ENCODE data around the gene RBBP8NL.
"Not testable (repeated sequence)": the region's sequence is repeated elsewhere in the genome, so short reads cannot be mapped to it uniquely, and the experiment has no call there.

The RBBP8NL gene

DNA sequence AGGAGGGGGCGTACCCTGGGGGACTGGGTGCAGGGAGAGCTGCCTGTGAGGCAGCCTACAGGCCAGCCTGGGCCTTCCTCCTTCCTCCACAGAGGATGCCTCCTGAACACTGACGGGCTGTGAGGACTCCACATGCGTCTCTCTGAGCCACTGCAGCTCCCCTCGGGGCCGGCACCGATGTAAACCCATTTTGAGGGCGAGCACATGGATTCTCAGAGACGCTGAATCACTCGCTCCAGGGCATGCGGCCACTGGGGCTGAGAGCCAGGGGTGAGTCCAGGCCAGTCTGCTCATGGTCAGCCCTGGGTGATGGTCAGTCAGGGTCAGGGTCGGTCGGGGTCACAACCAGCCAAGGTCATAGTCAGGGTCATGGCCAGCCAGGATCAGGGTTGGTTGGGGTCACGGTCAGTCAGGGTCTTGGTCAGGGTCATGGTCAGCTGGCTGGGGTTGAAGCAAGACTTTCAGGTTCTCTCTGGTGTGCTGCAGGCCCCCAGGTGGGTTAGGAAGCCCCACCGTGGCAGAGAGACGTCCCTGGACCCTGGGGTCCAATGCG lies 14.7 kb upstream of the RBBP8NL start:
- no peak for DNase-seq

DNA sequence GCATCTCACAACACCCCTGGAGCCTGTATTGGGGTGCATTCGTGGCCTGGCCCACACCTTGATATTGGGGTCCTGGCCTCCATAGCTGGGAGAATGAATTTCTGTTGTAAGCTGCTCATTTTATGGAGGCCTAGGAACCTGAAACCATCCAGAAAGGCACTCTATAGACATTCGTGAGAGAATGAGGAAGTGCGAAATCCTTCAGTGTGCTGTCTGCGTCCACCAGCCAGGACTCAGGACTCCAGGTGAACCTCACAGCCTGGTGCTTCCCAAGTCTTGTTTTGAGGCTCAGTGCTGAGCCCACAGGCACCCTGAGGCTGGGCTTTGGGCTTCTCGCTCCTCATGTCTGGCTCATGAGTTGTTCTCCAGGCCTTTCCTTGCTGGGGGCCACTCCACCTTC lies 11.9 kb upstream of the RBBP8NL start:
- DNase-seq, result no peak

DNA sequence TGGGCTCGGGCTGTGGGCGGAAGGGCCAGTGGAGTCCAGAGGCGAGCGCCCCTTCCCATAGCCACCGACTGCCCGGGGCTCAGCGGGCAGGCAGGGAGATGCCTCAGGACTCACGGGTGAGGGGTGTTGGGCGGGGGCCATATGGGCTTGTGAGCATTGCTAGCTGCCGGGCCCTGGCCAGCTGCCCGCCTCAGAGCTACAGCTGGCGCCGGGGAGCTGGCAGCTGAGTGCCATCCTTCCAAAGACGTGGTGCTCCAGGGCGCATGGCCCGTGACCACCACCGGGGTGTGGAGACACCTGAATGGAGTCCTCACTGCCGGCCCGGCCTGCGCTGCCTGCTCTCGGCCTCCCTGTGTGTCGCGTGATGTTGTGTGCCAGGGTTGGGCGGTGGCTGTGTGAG lies 10.6 kb upstream of the RBBP8NL start:
- DNase-seq, result no peak

DNA sequence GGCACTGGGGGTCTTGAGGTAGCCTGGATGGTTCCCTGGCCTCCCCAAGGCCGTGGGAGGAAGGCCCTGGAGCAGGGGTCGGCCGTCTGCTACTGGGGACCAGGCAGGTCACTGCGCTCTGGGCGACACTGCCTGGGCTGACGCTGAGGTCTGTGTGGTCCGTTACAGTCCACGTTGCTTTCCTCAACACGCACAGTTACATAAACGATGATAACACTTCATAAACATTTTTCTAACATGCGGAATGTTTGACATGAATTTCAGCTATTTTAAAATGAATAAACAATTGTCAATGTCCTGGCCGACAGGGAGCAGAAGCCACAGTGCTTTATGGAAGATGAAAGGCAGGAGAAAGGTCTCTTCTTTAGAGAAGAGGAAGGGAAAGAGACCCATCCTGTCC lies 10.2 kb upstream of the RBBP8NL start:
- DNase-seq, result no peak

DNA sequence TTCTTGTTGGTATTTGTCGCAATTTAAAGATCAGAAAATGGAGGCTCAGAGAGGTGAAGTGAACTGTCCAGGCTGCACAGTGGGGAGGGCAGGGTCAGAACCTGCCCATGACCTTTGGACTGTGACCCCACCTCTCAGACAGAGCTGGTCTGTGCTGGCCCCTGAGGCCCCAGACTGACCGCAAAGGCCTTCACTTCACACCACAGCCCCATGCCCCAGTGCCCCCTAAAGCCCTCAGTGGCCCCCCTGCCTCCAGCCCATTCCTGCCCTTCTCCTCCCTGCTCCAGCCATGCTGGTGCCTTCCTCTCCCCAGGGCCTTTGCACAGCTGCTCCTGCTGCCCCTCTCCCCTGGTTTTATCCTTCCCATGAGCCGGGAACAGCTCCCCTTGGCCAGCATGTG lies 9.4 kb upstream of the RBBP8NL start:
- DNase-seq, result no peak

DNA sequence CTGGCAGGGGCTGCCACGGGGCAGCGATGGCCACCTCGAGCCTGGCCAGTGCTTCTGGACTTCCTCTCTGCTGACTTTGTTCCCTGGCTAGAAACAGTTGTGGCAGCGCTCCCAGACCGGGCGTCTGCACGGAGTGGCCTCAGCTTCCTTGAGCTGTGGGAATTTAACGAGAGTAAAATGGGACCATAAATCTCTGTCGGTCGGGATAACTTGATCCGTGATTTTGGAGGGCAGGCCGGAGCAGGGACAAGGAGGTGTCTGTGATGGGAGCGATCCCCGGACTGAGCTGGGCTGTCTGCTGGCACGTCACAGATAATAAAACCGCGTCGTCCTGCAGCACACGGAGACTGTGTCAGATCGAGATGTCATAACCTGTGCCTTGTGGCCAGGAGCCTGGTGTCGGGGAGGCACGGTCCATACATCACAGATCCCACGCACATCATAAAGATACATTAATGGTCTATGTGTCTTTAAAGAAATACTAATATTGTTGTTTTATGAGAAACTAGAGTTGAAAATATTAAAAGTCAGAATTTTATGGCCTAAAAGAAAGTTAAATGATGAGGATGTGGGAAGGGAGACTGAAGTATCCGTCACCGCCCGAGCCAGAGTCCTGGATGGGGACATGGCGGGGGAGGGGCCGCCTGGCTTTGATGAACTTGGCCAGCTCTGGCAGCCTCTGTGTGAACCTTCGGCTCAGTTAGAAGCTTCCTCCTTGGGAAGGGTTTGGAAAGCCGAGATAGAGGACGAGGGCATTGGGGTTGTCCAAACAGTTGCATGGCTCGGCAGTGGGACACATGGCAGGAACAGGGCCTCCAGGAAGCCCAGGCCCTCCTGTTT lies 6.5 kb upstream of the RBBP8NL start:
- no peak for DNase-seq

DNA sequence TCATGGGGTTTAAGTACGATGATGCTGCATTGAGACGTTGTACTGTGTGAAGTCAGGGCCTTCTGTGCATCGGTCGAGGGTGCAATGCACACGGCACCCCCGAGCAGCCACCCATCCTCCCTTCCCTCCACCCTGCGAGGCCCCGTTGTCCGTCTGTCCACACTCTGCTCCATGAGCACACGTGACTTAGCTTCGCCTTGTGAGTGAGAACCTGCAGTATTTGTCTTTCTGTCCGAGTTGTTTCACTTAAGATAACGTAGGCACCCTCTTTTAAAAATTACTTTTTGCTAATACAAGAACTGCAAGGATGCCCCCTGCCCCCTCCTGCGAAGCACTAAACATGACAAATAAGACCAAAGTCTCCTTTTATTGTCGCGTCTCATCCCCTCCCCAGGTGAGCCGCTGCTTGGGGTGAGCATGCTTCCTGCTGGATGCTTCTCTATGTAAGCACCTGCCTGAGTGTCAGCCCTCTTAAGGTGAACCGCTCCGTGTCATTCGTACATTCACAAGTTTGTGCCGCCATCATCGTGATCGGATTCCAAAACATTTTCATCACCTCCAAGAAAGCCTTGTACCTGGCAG lies 3.6 kb upstream of the RBBP8NL start:
- DNase-seq, result no peak

DNA sequence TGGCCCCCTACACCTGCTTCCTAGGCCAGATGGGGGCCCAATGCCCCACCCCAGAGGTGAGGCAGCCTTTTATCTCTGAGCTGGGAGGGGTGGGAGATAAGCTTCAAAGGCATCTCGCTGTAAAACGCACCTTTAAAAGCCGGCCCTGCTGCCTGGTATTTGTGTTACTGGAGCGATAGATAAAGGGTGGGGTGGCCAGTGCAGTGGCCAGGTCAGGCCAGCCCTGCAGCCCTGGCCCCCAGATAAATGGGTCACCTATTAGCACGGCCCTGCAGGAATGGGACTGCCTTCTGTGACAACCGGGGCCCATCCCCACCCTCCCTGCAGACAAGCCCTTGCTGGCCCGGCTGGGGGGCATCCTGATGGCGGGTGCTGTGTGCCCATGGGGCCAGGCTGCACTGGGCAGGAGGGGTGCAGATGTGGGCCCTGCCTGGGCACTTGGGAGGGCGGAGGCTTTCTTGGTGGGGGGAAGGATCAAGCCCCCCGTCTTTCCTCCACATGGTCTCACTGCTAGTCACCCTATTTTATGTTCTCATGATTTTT lies 3.0 kb upstream of the RBBP8NL start:
- no peak for DNase-seq

DNA sequence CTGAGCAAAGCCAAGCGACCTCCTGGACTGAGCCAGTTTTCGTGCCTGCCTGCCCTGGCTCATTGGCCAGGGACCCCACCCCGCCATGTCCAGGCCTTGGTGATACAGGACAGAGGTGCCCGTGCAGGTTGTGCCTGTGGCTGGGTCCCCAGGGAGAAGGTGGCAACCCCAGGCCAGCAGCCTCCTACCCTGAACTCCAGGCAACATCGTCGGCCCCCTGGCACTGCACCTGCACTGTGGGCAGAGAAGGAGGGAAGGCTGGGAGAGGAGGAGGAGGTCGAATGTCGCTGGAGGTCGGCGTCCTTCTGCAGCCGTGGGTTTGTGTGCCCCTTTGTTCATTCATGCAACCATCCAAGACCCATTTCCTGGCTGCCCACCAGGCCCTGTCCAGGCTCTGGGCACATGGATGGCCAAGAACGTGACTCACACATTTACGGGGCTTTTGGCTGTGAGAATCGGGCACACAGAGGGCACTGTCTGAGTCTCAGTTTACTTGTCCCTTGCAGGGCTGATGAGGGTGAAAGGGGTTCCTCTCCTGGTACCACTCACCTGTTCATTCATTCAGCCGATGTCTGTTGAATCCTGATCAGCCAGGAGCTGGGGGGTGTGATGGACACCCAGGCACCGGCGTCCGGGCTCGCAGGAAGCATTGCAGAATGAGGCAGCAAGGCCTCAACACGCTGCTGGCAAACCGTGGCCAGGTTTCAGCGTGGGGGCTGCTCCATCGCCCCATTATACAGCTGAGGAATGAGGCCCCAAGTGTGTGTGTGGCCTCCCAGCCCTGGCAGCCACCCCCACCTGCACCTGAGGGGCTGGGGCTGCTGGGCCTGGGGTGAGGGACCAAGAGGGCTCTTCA lies 2.3 kb upstream of the RBBP8NL start:
- no peak for DNase-seq

DNA sequence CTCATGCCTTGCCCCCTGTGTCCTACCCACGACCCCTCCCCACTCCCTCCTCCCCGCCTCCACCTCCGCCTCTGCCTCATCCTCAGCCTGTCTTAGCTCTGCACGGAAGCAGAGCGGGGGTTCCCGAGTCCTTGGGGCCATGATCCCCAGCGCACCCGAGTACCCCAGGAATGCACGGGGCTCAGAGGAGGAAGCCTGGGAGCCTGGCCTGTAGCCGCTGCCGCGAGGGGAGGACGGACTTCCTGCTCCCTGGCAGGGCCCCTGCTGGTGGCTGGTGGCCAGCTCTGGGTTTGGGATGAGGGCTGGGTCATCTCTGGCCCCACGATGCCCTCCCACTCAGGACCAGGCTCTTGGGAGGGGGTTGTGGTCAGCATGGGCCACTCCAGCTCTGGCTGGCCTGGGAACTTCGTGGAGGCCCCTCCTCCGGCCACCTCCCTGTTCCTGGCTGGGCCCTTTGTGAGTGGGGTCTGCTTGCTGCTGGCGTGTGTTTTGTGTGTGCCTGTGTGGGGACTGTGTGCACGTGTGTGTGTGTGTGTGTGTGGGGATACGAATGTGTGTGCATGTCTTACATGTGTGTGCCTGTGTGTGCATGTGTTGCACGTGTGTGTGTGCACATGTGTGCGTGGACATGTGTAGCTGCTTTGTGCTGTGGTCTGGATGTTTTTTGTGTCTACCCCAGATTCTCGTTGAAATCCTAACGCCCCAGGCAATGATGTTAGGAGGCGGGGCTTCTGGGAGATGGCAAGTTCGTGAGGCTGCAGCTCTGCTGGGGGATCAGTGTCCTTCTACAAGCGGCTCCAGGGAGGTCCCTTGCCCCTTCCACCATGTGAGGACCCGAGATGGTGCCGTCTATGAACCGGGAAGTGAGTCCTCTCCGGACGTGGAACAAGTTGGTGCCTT lies 1.3 kb upstream of the RBBP8NL start:
- DNase-seq, result no peak

DNA sequence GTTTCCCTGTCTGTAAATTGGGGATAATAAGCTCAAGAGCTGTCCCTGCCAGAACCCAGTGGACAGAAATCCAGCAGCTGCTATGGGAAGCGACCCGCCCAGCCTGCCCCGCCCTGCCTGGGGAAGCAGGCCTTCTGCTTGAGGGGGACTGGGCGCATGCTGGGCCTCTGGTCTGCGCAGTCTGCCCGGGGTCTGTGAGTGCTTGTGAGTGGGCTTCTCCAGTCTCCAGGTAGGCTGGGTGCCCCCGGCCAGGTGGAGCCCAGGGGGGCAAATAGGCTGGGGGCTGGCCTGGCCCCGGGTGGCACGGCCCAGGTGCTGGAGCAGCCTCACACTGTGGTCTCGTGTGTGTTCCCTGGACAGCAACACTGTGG lies 648 bp upstream of the RBBP8NL start:
- DNase-seq, result no peak

DNA sequence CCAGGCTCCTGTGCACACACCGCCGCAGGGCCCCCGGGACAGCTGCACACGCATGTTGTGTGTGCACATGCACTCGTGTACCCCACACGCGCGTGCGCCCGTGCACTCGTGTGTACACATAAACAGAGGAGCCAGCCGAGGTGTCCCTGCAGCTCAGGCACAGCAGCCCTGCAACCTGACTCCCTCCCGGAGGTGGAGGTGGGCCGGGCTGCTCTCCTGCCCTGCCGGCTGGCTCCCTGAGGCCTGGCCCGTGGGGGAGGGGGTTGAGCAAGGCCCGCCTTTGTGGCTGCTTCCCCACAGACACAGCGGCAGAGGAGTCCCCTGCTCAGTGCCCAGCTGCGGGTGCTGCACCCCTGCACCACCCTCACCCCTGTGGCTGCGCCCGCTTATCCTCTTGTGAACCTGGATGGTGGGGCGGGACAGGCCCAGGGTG lies 624 bp downstream of the RBBP8NL start:
- no peak for DNase-seq

DNA sequence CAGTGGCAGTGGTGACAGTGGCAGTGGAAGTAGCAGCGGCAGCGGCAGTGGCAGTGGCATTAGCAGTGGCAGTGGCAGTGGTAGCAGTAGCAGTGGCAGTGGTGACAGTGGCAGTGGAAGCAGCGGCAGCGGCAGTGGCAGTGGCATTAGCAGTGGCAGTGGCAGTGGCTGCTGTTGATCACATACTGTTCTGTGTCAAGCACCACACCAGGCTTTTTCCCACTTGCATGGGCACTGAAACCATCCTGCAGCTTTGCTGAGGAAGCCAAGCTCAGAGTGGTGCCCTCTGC lies 1.3 kb downstream of the RBBP8NL start:
- DNase-seq, result not testable (repeated sequence)

DNA sequence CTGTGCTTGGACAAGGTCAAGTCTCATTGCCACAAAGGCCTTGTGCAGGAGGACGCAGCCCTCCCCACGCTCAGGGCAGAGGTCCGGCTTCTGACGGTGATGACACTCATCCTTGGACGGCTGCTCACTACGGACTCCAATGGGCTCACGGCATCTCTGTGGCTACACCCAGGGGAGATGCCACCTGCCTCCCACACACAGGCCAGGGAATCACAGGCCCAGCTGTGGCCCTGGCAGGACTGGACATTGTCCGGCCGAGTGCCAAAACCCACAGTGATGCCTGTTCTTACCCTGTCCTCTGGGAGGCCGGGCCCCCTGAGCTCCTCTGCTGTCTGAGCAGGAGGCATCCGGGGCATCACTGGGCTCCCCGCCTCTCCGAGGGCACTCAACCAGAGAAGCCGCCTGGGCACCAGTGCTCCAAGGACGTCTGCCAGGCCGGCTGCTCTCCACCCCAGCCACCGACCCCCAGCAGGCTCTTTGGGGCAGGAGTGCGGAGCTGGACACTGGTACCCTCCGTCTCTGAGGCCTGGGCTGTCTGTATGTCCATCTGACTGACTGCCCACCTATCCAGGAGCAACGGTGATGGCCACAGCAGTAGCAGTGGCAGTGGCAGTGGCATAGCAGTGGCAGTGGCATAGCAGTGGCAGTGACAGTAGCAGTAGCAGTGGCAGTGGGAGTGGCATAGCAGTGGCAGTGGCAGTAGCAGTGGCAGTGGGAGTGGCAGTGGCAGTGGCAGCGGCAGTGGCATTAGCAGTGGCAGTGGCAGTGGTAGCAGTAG lies 1.9 kb downstream of the RBBP8NL start:
- no peak for DNase-seq

DNA sequence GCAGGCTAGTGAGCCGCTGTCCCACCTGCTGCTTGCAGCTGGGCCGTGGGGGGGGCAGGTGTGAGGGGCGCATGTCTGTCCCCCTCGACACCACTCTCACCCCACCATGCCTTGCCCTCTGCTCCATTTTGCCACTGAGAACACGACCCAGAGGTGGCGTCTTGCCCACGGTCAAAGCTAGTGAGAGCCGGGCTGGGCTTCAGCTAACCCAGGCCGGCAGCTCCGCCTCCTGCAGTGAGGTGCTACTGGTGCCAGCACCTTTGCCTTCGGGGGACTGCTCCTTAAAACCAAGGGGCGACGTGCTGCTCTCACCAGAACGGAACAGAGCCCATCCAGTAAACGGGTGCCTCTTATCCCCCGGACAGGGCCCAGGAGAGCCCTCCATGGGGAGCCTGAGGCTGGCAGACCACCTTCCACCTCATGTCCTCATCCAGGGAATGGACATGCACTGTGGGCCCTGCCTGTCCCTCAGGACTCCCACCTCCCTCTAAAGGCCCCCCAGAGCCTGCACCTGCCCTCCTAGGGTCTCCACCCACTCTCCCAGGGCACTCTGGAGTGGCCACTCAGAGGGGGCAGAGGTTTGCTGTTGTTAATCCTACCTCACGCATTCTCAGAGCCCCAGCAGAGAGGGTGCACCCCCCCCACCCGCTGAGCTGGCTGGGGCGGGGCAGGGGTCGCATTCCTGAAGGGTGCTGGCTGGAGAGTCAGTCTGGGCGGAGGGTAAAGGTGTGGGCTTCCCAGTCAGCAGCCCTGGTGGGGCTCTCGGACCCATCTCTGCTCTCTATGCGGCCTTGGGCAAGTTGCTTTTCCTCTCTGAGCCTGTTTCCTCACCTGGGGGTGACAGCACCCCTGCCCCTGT lies 2.9 kb downstream of the RBBP8NL start:
- no peak for DNase-seq

DNA sequence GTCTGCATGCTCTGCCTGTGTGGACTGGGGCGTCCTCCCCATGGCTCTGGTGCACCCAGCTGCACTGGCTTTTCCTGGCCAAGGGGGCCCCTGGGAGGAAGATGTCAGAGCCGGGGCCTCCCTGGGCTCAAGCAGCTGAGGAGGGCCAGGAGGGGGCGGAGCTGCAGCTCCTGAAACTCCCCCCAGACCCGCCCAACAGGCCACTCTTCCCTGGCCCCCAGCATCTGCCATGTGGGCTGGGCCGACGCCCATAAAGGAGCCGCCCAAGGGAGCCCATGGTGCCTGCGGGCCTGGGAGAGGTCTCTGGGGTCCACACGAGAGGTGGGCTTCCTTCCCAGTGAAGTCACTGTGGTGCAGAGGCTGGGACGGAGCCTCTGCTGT lies 4.0 kb downstream of the RBBP8NL start:
- DNase-seq, result no peak

DNA sequence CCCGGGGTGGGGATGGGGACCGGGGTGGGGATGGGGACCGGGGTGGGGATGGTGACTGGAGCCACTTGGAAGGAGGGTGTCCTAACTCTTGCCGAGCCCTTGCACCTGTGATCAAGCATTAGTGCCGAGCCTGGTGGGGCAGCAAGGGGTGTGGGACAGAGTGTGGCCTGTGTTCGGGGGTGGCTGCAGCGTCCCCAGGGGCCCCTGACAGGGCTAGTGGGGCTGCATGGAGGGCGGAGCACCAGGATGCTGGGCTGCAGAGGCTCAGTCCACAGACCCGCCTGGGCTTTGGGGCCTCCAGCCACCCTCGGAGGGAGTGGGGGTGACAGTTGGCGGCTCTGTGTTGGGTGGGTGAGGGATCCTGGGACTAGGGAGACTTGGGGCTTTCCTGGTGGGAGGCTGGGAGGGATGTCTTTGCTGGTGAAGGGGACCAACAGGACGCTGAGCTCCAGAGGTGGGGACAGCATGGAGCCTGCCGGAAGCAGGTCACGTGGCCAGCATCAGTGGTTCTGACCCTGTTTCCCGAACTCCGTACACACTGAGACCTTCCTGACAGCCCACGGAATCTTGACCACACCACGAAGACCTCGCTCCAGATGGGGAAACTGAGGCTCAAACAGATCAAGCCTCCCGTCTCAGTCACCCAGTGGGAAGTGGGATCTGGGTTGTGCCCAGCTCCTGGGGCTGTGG lies 4.6 kb downstream of the RBBP8NL start:
- DNase-seq, result no peak

DNA sequence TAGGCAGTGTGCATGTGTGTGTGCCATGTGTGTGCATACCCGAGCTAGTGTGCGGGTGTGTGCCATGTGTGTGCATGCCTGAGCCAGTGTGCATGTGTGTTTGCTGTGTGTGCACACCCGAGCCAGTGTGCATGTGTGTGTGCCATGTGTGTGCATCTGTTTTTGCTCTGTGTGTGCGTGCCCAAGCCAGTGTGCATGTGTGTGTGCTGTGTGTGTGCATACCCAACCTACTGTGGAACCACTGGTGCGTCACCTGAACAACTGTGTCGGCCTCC lies 5.7 kb downstream of the RBBP8NL start:
- DNase-seq, result no peak

DNA sequence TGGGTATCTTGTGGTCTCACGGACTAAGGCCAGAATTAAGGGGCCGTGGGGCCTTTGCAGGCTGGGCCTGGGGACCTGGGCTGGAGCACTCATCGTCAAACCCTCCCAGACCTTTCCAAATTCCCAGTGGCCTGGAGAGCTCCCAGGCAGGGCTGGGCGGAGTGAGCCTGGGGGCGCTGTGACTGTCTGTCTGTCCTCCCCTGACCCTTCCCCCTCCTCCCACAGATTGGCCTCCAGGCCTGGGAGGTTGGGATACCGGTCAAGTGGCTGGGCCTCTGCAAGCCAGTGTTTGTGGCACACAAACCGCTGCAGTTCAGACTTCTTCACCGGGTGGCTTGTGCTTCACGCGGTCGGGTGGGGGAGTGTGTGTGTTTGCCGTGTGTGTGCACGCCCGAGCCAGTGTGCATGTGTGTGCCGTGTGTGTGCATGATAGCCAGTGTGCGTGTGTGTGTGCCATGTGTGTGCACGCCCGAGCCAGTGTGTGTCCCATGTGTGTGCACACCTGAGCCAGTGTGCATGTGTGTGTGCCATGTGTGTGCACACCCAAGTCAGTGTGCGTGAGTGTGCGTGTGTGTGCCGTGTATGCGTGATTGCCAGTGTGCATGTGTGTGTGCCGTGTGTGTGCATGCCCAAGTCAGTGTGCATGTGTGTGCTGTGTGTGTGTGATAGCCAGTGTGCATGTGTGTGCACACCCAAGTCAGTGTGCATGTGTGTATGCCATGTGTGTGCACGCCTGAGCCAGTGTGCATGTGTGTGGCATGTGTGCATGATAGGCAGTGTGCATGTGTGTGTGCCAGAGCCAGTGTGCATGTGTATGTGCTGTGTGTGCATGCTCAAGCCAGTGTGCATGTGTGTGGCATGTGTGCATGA lies 6.3 kb downstream of the RBBP8NL start:
- no peak for DNase-seq
